ENCODE measurements around the gene TOP2B. TPM values are rescaled to one million over a fixed set of nuclear protein-coding genes. Genes with fewer than 3 reads are reported as not detected.

The TOP2B gene
- total RNA-seq, 6 donors from 2014 or later: 67.7 to 168 (median 75.6) TPM

DNA sequence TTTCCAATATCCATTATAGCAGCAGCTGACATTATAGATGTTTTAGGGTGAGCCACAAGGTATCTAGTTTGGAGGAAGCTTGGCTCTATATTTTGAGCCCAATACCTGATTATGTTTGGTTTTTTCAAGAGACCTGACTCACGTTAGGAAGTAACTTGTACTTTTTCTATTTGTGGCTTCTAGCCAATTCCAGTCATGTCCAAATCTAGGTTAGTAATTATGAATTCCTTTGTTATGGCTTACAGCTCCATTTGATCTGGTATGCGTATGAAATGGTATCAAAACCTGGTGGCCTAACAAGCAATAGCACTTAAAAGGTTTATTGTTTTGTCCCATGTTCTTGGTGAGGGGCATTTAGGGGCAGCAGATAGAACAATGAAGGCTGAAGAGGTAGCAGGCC, 115.9 kb downstream of the TOP2B start:
- WGBS, 2 donors: 64 to 67% methylated on average over 2 of the region's 2 CpGs
- TF ChIP-seq POLR2AphosphoS5 (IDR thresholded peaks at IDR 0.05) (no peak), POLR2A (IDR thresholded peaks at IDR 0.05) (no peak), EP300 (IDR thresholded peaks at IDR 0.05) (no peak)
- TF ChIP-seq, protein P1, sequence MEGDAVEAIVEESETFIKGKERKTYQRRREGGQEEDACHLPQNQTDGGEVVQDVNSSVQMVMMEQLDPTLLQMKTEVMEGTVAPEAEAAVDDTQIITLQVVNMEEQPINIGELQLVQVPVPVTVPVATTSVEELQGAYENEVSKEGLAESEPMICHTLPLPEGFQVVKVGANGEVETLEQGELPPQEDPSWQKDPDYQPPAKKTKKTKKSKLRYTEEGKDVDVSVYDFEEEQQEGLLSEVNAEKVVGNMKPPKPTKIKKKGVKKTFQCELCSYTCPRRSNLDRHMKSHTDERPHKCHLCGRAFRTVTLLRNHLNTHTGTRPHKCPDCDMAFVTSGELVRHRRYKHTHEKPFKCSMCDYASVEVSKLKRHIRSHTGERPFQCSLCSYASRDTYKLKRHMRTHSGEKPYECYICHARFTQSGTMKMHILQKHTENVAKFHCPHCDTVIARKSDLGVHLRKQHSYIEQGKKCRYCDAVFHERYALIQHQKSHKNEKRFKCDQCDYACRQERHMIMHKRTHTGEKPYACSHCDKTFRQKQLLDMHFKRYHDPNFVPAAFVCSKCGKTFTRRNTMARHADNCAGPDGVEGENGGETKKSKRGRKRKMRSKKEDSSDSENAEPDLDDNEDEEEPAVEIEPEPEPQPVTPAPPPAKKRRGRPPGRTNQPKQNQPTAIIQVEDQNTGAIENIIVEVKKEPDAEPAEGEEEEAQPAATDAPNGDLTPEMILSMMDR (IDR thresholded peaks at IDR 0.05): no peak

DNA sequence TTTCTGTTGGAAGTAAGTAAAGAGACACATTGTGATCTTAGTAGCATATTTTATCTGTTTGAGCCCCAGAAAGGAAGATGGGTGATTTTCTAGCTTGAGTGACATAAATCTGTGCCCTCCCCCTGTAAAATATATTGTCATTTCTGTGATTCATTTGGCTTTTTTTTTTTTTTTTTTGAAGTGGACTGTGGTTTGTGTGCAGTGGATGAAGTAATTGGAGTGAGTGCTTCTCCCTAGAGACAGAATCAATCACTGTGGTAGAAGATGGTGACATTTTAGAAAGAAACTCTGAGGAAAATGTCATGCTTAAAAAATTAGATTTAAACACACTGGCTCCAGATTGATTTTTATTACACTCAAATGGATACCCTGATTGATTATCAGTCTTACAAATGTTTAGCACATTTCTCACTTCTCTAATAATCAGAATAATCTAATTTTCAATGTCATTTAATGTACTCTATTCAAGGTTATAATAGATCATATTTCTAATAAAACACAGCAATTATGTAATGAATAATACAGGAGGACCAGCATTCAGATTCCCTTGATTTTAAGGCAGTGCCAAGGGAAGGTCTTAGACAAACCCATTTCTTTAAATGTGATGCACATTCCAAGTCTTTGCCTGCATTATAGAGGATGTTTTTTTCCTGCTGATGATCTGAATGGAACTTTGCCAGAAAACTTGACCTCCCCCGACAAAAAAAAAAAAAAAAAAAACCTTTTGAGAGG, 116.6 kb downstream of the TOP2B start:
- Histone ChIP-seq H3K27ac (no peak overlapping the region), H3K4me1 (no peaks in the 10 kb centered on the region), H3K4me3 (no peak overlapping the region), H3K9me3 (no peaks in the 10 kb centered on the region), H3K36me3 (no peaks in the 10 kb centered on the region), H3K27me3 (no peaks in the 10 kb centered on the region)
- DNase-seq (no peak), ATAC-seq (ENCODE audit: low FRiP score in 2 of 2) (no peak)
- whole genome bisulfite sequencing, 2 donors: 19 to 29% methylated on average over 1 of the region's 1 CpG
- TF ChIP-seq POLR2A (IDR thresholded peaks at IDR 0.05) (no peak), EP300 (IDR thresholded peaks at IDR 0.05) (no peak)
- TF ChIP-seq, protein P1 (IDR thresholded peaks at IDR 0.05): no peak

More for the DNA sequence above, 115.9 kb downstream of the TOP2B start:
- H3K27me3 ChIP-seq: no peaks in the 10 kb centered on the region
- H3K4me1 ChIP-seq: no peaks in the 10 kb centered on the region
- DNase-seq (no peak), ATAC-seq (ENCODE audit: low FRiP score in 2 of 2) (no peak)
- no peaks in the 10 kb centered on the region for H3K36me3 ChIP-seq
- no peak overlapping the region for H3K4me3 ChIP-seq
- H3K9me3 ChIP-seq: no peaks in the 10 kb centered on the region
- H3K27ac ChIP-seq: no peak overlapping the region

Small RNAs within 50 kb of the gene (small RNA-seq; reads per million reads assigned to genes)
- gene CRIP1P2 (0 to 0.14 (median 0) reads per million in 4 donors), gene RF01161 (0 reads per million in 4 donors), gene RF02271 (0 reads per million in 4 donors)

Other genes with a start within 250 kb of the TOP2B start
- gene RARB, start 236.6 kb downstream of the TOP2B start, total RNA-seq: 10 to 100 TPM in 2 of 6 donors, 1 to 10 TPM in 4; 3.9 to 15.4 (median 6.4) TPM
- 10 to 100 TPM; 17.8 to 58.1 (median 32.5) TPM for gene NGLY1, start 118.5 kb upstream of the TOP2B start, total RNA-seq
- gene OXSM, start 125.2 kb upstream of the TOP2B start, total RNA-seq: 1 to 10 TPM; 4.2 to 9.1 (median 7.8) TPM